Lower lobe of right lung (tissue), 2 donors: Measurements from ENCODE around the gene FLRT1. TPM values are rescaled to one million over a fixed set of nuclear protein-coding genes. Genes with fewer than 3 reads are reported as not detected.

Experiments used
- ATAC-seq, 2 donors: fragments of 200-7000 bp; cut with Tn5 transposase; one replicate each; pipeline ENCODE4 v1.9.1; 2020 to 2022; ENCODE audit warnings: mild to moderate bottlenecking in 2 of 2, moderate library complexity in 2 of 2
- DNase-seq: peaks from one replicate; pipeline ENCODE4 v3.0.0-alpha.2; 2020
- H3K27ac ChIP-seq: fragments of 200-600 bp; one replicate; pipeline ENCODE4 v1.8.0; 2022
- H3K27me3 ChIP-seq: fragments of 200-600 bp; one replicate; pipeline ENCODE4 v1.8.0; 2022; ENCODE audit warnings: low read depth
- H3K36me3 ChIP-seq: fragments of 200-600 bp; one replicate; pipeline ENCODE4 v1.8.0; 2022; ENCODE audit warnings: mild to moderate bottlenecking
- H3K4me1 ChIP-seq: fragments of 200-600 bp; one replicate; pipeline ENCODE4 v1.8.0; 2022
- H3K4me3 ChIP-seq: fragments of 200-600 bp; one replicate; pipeline ENCODE4 v1.8.0; 2022; ENCODE audit warnings: mild to moderate bottlenecking
- H3K9me3 ChIP-seq: fragments of 200-600 bp; one replicate; pipeline ENCODE4 v1.8.0; 2022
- intact Hi-C: fragments of 100-400 bp; cut with DNase I; formaldehyde crosslinking; loops from one replicate; pipeline ENCODE4 v1.11.0; 2022
- total RNA-seq: library from RNA; stranded (reverse); fragmentation: NEBNext Ultra II Directional; extraction: Animal tissue kit (Norgen Biotek cat#: 25700); gene quantifications from one replicate; pipeline ENCODE4 v1.2.1, GENCODE V29; 2021
- TF ChIP-seq, protein P1 (sequence below): fragments of 200-600 bp; IDR thresholded peaks from one replicate; pipeline ENCODE4 v1.8.0; 2022; ENCODE audit warnings: antibody characterized with exemption, mild to moderate bottlenecking
- donor health status: DM: no; HTN: yes; CAD: no; lungs with severe emphysema.

Gene FLRT1
- total RNA-seq, 1 donor from 2014 or later, result not detected

DNA sequence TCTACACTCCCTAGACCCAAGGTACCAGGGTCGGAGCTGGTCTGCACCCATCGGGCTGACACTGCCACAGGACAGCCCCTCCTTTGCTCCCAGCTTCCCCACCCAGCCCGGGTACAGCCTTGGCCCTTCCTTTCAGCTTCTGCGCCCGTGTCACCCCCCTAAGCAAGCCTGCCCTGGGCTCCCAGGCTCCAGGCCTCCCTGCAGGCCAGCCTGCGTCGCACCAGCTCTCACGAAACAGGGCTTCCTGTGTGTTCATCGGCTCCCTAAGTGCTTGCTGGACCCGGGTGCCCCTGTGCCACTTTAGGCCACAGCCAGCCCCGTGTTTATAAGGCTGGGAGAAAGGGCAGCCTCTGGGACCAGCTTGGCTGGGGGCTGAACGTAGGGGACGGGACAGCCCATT is 21.1 kb downstream of the FLRT1 start:
- H3K4me3 ChIP-seq, result no peak overlapping the region
- DNase-seq (no peak), ATAC-seq (no peak)
- intact Hi-C loops, result no loop called here
- H3K36me3 ChIP-seq, result no peaks in the 10 kb centered on the region
- TF ChIP-seq, protein P1, sequence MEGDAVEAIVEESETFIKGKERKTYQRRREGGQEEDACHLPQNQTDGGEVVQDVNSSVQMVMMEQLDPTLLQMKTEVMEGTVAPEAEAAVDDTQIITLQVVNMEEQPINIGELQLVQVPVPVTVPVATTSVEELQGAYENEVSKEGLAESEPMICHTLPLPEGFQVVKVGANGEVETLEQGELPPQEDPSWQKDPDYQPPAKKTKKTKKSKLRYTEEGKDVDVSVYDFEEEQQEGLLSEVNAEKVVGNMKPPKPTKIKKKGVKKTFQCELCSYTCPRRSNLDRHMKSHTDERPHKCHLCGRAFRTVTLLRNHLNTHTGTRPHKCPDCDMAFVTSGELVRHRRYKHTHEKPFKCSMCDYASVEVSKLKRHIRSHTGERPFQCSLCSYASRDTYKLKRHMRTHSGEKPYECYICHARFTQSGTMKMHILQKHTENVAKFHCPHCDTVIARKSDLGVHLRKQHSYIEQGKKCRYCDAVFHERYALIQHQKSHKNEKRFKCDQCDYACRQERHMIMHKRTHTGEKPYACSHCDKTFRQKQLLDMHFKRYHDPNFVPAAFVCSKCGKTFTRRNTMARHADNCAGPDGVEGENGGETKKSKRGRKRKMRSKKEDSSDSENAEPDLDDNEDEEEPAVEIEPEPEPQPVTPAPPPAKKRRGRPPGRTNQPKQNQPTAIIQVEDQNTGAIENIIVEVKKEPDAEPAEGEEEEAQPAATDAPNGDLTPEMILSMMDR, result no peak
- no peaks in the 10 kb centered on the region for H3K9me3 ChIP-seq
- peaks cover 17% of the 10 kb centered on the region for H3K27me3 ChIP-seq
- H3K27ac ChIP-seq, result no peak overlapping the region
- H3K4me1 ChIP-seq, result peaks cover 11% of the 10 kb centered on the region

DNA sequence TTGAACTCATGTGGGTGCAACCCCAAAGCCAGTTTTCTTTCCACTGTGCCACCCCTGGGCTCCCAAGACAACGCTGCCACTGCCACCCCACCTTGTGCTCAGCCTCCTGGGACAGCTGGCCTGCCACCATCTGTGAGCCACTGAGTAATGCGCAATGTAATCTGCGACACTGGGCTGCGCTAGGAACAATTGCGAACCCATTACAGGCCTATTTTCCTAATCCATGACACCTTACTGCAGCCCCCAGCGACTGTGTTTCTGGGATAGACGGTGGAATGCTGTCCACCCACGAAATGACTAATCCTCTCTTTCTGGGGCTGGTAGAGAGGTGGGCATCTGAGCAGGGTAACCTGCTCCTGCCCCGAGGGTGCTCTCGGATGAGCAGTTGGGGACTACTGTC is 22.2 kb downstream of the FLRT1 start:
- TF ChIP-seq, protein P1, result no peak
- H3K27me3 ChIP-seq, result peaks cover 27% of the 10 kb centered on the region
- DNase-seq (no peak), ATAC-seq (no peak)
- H3K4me3 ChIP-seq, result no peak overlapping the region
- H3K36me3 ChIP-seq, result no peaks in the 10 kb centered on the region
- intact Hi-C loops, result no loop called here
- peaks cover 11% of the 10 kb centered on the region for H3K4me1 ChIP-seq
- no peak overlapping the region for H3K27ac ChIP-seq
- H3K9me3 ChIP-seq, result no peaks in the 10 kb centered on the region

DNA sequence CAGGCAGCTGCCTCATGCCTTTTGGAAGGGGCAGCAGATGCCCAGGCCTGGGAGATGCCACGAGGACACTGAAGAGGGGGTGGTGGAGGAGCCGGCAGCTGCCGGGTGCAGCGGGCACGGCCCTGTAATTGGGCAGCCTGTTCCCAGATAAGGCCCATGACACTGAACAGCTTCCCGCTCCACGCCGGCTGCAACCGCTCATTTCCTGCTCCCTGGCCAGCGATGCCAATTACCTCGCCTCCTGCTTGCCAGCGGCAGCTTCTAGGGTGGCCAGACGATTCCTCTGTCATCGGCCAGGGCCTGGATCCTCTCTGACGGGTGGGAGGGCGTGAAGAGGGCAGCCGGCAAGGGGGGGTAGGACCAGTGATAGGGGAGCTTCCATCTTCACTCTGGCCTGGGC is 22.8 kb downstream of the FLRT1 start:
- DNase-seq (no peak), ATAC-seq (no peak)
- H3K27ac ChIP-seq, result no peak overlapping the region
- peaks cover 30% of the 10 kb centered on the region for H3K27me3 ChIP-seq
- no peak overlapping the region for H3K4me3 ChIP-seq
- intact Hi-C loops, result no loop called here
- TF ChIP-seq, protein P1, result no peak
- no peaks in the 10 kb centered on the region for H3K9me3 ChIP-seq
- no peaks in the 10 kb centered on the region for H3K36me3 ChIP-seq
- peaks cover 11% of the 10 kb centered on the region for H3K4me1 ChIP-seq

DNA sequence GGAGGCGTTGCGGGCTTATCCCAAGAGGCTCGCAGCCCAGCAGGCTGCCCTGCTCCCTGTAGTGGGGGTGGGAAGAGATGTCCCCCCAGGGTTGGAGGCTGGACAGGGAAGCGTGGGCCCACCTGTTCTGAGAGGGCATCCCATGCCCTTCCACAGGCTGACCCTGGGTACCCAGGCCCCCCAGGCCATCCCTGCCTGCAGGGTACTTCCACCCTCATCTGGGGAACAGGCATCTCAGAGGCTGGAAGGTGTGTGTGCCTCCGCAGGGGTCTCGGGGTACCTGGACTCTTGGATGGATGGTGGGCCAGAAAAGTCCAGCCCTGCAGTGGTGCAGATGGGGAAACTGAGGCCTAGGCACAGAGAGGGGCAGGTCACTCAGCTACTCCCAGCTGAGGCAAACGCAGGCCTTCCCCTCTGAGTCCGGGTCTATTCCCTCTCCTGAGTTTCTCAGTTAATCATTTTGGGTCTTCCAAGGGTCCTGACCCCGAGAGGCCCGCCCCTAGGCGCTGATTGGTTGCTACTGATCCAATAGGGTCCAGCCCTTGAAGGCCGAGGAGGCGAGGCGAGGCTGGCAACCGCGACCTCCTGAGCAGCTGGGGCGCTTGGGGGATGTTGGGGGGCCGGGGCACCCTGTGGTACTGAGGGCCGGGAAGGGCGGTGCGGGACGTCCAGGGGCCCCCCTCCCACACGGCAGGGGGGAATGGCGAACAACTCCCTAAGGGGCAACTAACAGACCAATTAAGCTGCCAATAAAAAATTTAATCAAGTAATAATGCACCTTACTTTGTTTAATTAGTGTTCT is 23.8 kb downstream of the FLRT1 start:
- no peak for ATAC-seq
- TF ChIP-seq, protein P1, result no peak
- DNase-seq, result no peak
- no peaks in the 10 kb centered on the region for H3K36me3 ChIP-seq
- H3K27me3 ChIP-seq, result peaks cover 30% of the 10 kb centered on the region
- H3K27ac ChIP-seq, result no peak overlapping the region
- intact Hi-C loops, result no loop called here
- H3K4me3 ChIP-seq, result no peak overlapping the region
- peaks cover 11% of the 10 kb centered on the region for H3K4me1 ChIP-seq
- H3K9me3 ChIP-seq, result no peaks in the 10 kb centered on the region

DNA sequence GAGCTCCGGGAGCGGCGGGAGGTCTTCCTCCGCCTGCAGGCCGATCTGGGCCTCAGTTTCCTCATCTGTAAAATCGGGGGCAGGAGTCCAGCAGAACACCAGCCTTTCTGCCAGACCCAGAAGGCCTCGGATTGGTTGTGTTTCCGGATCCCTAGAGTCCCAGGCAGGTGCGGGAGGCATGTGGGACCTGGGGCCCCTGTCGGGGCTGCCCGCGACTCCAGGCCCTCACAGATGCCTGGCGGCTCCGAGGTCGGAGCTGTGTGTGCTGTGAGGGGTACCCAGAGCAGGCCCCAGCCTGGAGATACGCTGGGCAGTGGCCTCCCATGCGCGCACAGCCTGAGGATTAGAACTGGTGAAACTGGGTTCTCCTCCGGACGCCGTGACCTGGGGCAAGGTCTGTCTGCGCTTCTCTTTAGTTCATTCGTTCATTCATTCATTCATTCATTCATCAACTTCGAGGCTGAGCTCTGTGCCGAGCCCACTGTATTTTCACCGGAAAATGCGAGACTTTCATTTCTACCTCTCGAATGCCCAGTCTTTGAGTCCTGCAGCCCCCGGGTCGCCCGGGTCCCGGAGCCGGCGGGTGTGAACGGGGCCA is 24.6 kb downstream of the FLRT1 start:
- Histone ChIP-seq H3K27me3 (peaks cover 30% of the 10 kb centered on the region), H3K27ac (no peak overlapping the region), H3K9me3 (no peaks in the 10 kb centered on the region), H3K4me3 (peak overlapping the region; percentile 49), H3K36me3 (no peaks in the 10 kb centered on the region), H3K4me1 (peaks cover 11% of the 10 kb centered on the region)
- intact Hi-C loops, result no loop called here
- TF ChIP-seq, protein P1, result no peak
- ATAC-seq, result no peak
- no peak for DNase-seq
